Common myeloid progenitor, CD34-positive (primary cell): ENCODE results near the gene NDUFV3.
"Not testable (repeated sequence)": the region's sequence is repeated elsewhere in the genome, so short reads cannot be mapped to it uniquely, and the experiment has no call there.

ENCODE experiments used
- CTCF ChIA-PET: fragments of 350-600 bp; sonication (Branson Sonifier 250); formaldehyde crosslinking; loops from one replicate; lab custom pipeline; 2021; ENCODE audit warnings: antibody characterized with exemption; lab: Charles Lee
- POLR2A ChIA-PET: fragments of 350-600 bp; sonication (Branson Sonifier 250); formaldehyde crosslinking; loops from one replicate; lab custom pipeline; 2021; ENCODE audit warnings: antibody characterized with exemption; lab: Charles Lee
- DNase-seq, 3 donors: peaks; one replicate each; pipeline versions ENCODE4 v3.0.0 to v3.0.0-alpha.2; 2013
- H3K27ac ChIP-seq, 2 experiments: 1 replicate in 1 of 2; 2 replicates in 1 of 2; pipeline ENCODE4 v1.7.0; 2013; ENCODE audit warnings: inconsistent platforms in 2 of 2, low read length in 2 of 2, mild to moderate bottlenecking in 2 of 2, low read depth in 1 of 2, moderate library complexity in 1 of 2; ENCODE audit not compliant: severe bottlenecking in 2 of 2, insufficient read depth in 1 of 2, poor library complexity in 1 of 2
- H3K27me3 ChIP-seq, 5 experiments: replicated peaks in 2 of 5; 1 replicate in 3 of 5; 2 replicates in 2 of 5; pipeline versions ENCODE4 v1.6.1 to v1.7.0; 2013; ENCODE audit warnings: low read length in 4 of 5, mild to moderate bottlenecking in 2 of 5, moderate library complexity in 2 of 5, inconsistent platforms in 1 of 5; ENCODE audit not compliant: insufficient read depth in 5 of 5, control insufficient read depth in 4 of 5
- H3K36me3 ChIP-seq, 4 experiments: 1 replicate in 2 of 4; 2 replicates in 2 of 4; pipeline versions ENCODE4 v1.6.1 to v1.7.0; 2013; ENCODE audit warnings: low read length in 3 of 4, control low read depth in 1 of 4, mild to moderate bottlenecking in 1 of 4; ENCODE audit not compliant: control insufficient read depth in 4 of 4, insufficient read depth in 4 of 4
- H3K4me1 ChIP-seq, 4 experiments: 1 replicate in 3 of 4; 2 replicates in 1 of 4; pipeline versions ENCODE4 v1.6.1 to v1.7.1; 2013; ENCODE audit warnings: low read length in 3 of 4, mild to moderate bottlenecking in 3 of 4, control low read depth in 1 of 4, inconsistent platforms in 1 of 4, moderate library complexity in 1 of 4; ENCODE audit not compliant: control insufficient read depth in 4 of 4, insufficient read depth in 4 of 4; ENCODE audit errors: control extremely low read depth in 1 of 4
- H3K4me3 ChIP-seq, 7 experiments: 1 replicate in 4 of 7; 2 replicates in 3 of 7; pipeline versions ENCODE4 v1.5.1 to v1.7.0; 2013; ENCODE audit warnings: mild to moderate bottlenecking in 7 of 7, low read length in 6 of 7, moderate library complexity in 6 of 7, inconsistent platforms in 2 of 7, low read depth in 2 of 7, control low read depth in 1 of 7; ENCODE audit not compliant: insufficient read depth in 4 of 7, control insufficient read depth in 1 of 7; ENCODE audit errors: extremely low read depth in 1 of 7
- H3K9me3 ChIP-seq, 5 experiments: 1 replicate in 4 of 5; 2 replicates in 1 of 5; pipeline versions ENCODE4 v1.6.1 to v1.7.1; 2013; ENCODE audit warnings: low read length in 4 of 5, mild to moderate bottlenecking in 2 of 5, inconsistent platforms in 1 of 5, low read depth in 1 of 5, moderate library complexity in 1 of 5; ENCODE audit not compliant: control insufficient read depth in 4 of 5, insufficient read depth in 2 of 5; ENCODE audit errors: control extremely low read depth in 1 of 5
- WGBS: methylation state at CpG from one replicate; pipeline ENCODE4 v1.1.5; 2013; ENCODE audit not compliant: insufficient coverage; 5-methylcytosine and 5-hydroxymethylcytosine counted together

Gene NDUFV3

DNA sequence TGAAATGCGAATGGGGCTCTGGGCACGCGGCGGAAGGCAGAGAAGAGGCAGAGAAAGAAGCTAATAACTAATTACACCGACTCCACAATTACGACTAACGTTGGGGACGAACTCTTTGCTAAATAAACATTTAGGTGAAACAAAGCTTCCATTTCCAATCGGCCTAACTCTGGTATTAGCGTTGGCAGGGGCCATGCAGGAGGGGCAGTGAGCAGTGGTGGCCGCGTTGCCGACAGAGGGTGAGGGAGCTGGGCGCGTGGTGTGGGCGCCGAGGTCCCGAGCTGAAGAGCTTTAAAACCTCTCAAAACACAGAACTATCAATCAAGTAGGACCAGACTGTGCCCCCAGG, 553 bp upstream of the NDUFV3 start:
- Histone ChIP-seq H3K27ac (peak overlapping the region; percentile 82 to 92), H3K9me3 (no peaks in the 10 kb centered on the region), H3K4me1 (peaks cover 0 to 18% (median 9%) of the 10 kb centered on the region in 4 experiments), H3K4me3 (peak overlapping the region; percentile 46 to 95 (median 90)), H3K36me3 (peaks cover 4 to 10% (median 9%) of the 10 kb centered on the region in 4 experiments), H3K27me3 (no peaks in the 10 kb centered on the region)
- ChIA-PET POLR2A (interaction anchor here (0.8 to 1.4 kb wide), 3 partner anchors 12 to 82 kb away, joined by 3 read pairs; partner anchors contain the start of genes PKNOX1 and WDR4), CTCF (interaction anchor here (1.2 to 1.5 kb wide), 2 partner anchors 8 to 11 kb away, joined by 3 to 4 read pairs; no protein-coding TSS in a partner anchor)
- no peak for DNase-seq
- 56% methylated on average over 11 of the region's 18 CpGs for WGBS

- POLR2A ChIA-PET, result no interaction called here
- Histone ChIP-seq H3K27me3 (no peaks in the 10 kb centered on the region), H3K4me1 (peaks cover 0 to 4% (median 0%) of the 10 kb centered on the region in 4 experiments), H3K4me3 (no peak overlapping the region), H3K9me3 (no peaks in the 10 kb centered on the region), H3K27ac (no peak overlapping the region), H3K36me3 (peaks cover 18 to 63% (median 44%) of the 10 kb centered on the region in 4 experiments)
- 95% methylated on average over 2 of the region's 4 CpGs for WGBS
- CTCF ChIA-PET, result no interaction called here
- peak in 1 of 3 donors; percentile 24 for DNase-seq
Observed at GRCh38 chr21:42900446-42900845, 7.3 kb downstream of the NDUFV3 start.

GRCh38 chr21:42903817-42904216, 10.7 kb downstream of the NDUFV3 start:
- POLR2A ChIA-PET, result no interaction called here
- DNase-seq, result no peak

DNA sequence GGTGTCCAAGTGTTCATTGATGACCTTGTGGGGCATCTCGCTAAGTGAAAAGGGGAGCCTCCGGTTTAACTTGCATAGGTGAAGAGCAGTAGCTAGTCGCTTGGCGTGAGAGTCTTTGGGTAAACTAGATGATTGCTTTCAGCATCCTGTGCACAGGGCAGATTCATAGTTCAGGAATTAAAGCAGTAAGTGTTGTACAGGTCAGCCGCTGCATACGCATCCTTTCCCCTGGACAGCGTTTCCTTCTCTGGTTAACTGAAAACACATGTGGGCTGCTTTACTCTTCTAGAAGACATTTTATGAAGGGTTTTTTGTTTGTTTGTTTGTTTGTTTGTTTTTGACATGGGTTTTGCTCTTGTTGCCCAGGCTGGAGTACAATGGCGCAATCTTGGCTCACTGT, 12.1 kb downstream of the NDUFV3 start:
- no peaks in the 10 kb centered on the region for H3K27me3 ChIP-seq
- no peak for DNase-seq
- ChIA-PET POLR2A (no interaction called here), CTCF (no interaction called here)
- H3K9me3 ChIP-seq, result peaks cover 0 to 8% (median 0%) of the 10 kb centered on the region in 5 experiments
- no peak overlapping the region for H3K4me3 ChIP-seq
- H3K27ac ChIP-seq, result no peak overlapping the region
- H3K4me1 ChIP-seq, result peaks cover 0 to 4% (median 0%) of the 10 kb centered on the region in 4 experiments
- peaks cover 26 to 78% (median 53%) of the 10 kb centered on the region in 4 experiments for H3K36me3 ChIP-seq
- WGBS, result 97% methylated on average over 8 of the region's 8 CpGs

More at GRCh38 chr21:42903817-42904216, 10.7 kb downstream of the NDUFV3 start:
- peaks cover 26 to 72% (median 50%) of the 10 kb centered on the region in 4 experiments for H3K36me3 ChIP-seq
- CTCF ChIA-PET, result interaction anchor here (0.6 kb wide), 1 partner anchor 23 kb away, joined by 3 read pairs; no protein-coding TSS in a partner anchor
- H3K27ac ChIP-seq, result no peak overlapping the region
- WGBS, result 97% methylated on average over 11 of the region's 11 CpGs
- H3K4me3 ChIP-seq, result no peak overlapping the region
- peaks cover 0 to 4% (median 0%) of the 10 kb centered on the region in 4 experiments for H3K4me1 ChIP-seq
- peaks cover 0 to 8% (median 0%) of the 10 kb centered on the region in 5 experiments for H3K9me3 ChIP-seq
- no peaks in the 10 kb centered on the region for H3K27me3 ChIP-seq

GRCh38 chr21:42906233-42906632, 13.1 kb downstream of the NDUFV3 start:
- ChIA-PET POLR2A (no interaction called here), CTCF (no interaction called here)
- no peaks in the 10 kb centered on the region for H3K27me3 ChIP-seq
- peaks cover 20 to 80% (median 57%) of the 10 kb centered on the region in 4 experiments for H3K36me3 ChIP-seq
- H3K4me3 ChIP-seq, result no peak overlapping the region
- no peaks in the 10 kb centered on the region for H3K4me1 ChIP-seq
- no peak for DNase-seq
- no peak overlapping the region for H3K27ac ChIP-seq
- 99% methylated on average over 16 of the region's 16 CpGs for WGBS
- peaks cover 0 to 8% (median 0%) of the 10 kb centered on the region in 5 experiments for H3K9me3 ChIP-seq

DNA sequence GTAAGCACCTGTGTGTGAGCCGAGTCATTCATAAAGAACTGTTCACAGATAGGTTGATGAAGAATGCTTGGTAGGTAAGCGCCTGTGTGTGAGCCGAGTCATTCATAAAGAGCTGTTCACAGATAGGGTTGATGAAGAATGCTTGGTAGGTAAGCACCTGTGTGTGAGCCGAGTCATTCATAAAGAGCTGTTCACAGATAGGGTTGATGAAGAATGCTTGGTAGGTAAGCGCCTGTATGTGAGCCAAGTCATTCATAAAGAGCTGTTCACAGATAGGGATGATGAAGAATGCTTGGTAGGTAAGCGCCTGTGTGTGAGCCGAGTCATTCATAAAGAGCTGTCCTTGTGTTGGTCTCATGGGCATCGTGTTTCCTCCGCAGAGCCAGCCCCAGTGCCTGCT, 15.4 kb downstream of the NDUFV3 start:
- H3K27ac ChIP-seq, DNase-seq, H3K4me1 ChIP-seq, POLR2A ChIA-PET, H3K4me3 ChIP-seq, H3K27me3 ChIP-seq, H3K9me3 ChIP-seq, CTCF ChIA-PET: not testable (repeated sequence)
- H3K36me3 ChIP-seq, result peaks cover 21 to 75% (median 53%) of the 10 kb centered on the region in 4 experiments
- over 99% methylated on average over 9 of the region's 9 CpGs for WGBS

DNA sequence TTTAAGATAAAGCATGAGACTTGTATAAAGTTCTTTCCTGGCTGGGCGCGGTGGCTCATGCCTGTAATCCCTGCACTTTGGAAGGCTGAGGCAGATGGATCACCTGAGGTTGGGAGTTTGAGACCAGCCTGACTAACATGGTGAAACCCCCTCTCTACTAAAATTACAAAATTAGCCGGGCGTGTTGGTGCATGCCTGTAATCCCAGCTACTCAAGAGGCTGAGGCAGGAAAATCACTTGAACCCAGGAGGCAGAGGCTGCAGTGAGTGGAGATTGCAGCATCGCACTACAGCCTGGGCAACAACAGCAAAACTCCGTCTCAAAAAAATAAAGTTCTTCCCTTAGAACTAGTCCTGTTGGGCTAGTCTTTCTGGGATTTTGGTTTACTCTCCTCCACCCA, 18.8 kb downstream of the NDUFV3 start:
- H3K4me3 ChIP-seq, H3K27ac ChIP-seq, CTCF ChIA-PET, DNase-seq, POLR2A ChIA-PET, H3K4me1 ChIP-seq, H3K27me3 ChIP-seq, H3K9me3 ChIP-seq: not testable (repeated sequence)
- peaks cover 8 to 44% (median 32%) of the 10 kb centered on the region in 4 experiments for H3K36me3 ChIP-seq
- WGBS, result 100% methylated on average over 4 of the region's 6 CpGs
